ENCODE measurements around the gene PDLIM5.

The PDLIM5 gene

GRCh38 chr4:94566420-94566819 is 114.7 kb downstream of the PDLIM5 start:
- no peak for DNase-seq

DNA sequence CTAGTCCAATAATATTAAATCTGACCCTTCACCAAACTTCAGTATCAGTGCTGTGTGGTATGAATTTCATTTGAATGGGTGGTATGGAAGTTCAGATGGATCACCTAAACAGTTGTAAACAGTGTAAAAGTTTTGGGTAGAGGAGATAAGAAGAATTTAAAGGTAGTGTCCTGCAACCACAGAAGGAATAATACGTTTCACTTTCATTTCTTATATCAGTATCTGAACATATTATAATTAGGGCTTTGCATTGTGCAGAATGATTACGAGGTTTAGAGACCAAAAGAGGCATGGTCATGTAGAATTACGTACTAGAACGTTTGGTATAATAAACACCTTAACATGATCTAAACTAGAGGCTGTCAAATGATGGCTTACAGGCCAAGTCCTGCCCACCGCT is 116.1 kb downstream of the PDLIM5 start:
- DNase-seq: no peak

- no peak for DNase-seq
These were observed 118.8 kb downstream of the PDLIM5 start for GRCh38 chr4:94570558-94570957.

- no peak for DNase-seq
These were observed 119.6 kb downstream of the PDLIM5 start for GRCh38 chr4:94571298-94571697.

DNA sequence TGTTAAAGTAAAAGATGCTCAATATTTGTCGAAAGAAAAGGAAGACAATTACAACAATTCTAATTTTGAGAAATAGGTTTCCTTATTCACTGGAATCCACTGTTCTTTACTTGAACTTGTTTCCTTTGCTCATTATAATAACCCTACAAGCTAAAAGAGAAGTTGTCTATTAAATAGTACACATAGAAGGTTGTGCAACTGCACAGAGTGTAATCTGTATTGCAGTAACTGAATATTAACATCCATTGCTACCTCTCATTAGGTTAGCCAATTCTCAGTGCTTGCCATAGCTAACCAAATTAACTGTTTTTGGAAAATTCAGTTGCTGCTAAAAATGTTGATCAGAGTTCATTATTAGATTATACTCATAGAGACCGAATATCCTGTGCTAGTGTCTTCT is 120.0 kb downstream of the PDLIM5 start:
- DNase-seq: no peak

DNA sequence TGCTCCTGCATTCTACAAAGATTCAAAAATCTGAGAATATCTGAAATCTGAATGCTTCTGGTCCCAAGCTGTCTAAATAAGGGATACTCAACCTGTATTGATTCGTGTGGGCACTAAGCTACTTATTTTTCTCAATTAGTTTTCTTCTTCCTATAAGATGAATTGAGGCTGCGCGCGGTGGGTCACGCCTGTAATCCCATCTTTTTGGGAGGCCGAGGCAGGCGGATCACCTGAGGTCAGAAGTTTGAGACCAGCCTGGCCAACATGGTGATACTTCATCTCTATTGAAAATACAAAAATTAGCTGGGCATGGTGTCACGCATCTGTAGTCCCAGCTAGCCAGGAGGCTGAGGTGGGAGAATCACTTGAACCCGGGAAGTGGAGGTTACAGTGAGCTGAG is 122.3 kb downstream of the PDLIM5 start:
- no peak for DNase-seq

DNA sequence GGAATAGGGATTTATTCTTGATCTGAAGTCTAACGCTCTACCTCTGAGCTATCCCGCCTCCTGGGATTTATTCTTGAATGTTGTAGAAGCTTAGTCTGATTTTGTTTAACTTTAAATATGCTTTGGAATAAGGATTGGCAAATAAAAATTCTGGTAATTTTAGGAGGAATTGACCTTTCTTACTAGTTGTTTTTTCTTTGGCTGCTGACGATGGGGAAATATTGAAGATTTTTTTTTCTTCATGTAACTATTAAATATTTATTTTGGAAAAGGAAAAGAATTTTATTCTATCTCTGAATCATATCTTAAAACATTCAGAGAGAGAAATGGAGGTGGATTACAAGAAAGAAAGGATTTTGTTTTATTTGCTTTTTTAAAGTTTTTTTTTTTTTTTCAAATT is 122.9 kb downstream of the PDLIM5 start:
- DNase-seq: no peak

GRCh38 chr4:94575652-94576051 is 123.9 kb downstream of the PDLIM5 start:
- DNase-seq: no peak

GRCh38 chr4:94576210-94576609 is 124.5 kb downstream of the PDLIM5 start:
- DNase-seq: no peak

GRCh38 chr4:94577136-94577535 is 125.4 kb downstream of the PDLIM5 start:
- DNase-seq: no peak

- no peak for DNase-seq
These were observed 126.5 kb downstream of the PDLIM5 start for GRCh38 chr4:94578195-94578594.

- no peak for DNase-seq
These were observed 130.0 kb downstream of the PDLIM5 start for GRCh38 chr4:94581766-94582165.

DNA sequence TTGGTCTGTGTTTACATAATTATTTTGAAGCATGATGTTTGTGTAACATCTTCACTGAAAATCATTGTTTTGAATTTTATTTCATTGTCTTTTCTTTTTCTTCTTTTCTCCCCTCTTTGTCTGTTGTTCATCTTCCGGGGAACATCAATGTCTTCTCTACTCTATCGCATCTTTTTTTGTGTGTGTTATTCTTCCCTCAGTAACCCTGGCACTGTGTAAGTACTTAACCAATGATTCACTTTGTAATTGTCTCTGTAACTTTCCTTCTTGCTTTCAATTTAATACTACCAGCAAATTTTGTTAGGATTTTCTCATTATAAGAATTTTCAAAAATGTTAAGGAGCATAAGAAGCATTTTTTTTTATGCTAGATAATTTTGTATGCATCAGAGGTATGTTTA is 130.8 kb downstream of the PDLIM5 start:
- DNase-seq: no peak

- no peak for DNase-seq
These were observed 132.3 kb downstream of the PDLIM5 start for GRCh38 chr4:94583914-94584641.

GRCh38 chr4:94588896-94589693 is 137.4 kb downstream of the PDLIM5 start:
- no peak for DNase-seq

DNA sequence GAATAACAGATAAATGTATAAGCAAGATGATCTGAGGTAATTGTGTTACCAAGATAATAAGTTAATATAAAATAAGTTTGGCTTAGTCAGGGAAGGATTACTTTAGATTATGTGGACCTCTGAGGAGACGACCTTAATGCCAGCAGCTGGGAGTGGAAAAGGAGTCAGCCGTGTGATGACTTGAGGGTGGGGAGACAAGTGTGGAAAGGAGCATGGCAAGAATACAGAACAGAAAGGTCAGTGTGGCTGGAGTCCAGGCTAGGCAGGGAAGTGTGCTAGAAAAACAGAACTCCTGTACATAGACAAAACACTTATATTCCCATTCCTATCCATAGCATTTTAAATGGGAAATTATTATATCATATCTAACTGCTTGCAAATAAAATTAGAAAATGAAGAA is 138.8 kb downstream of the PDLIM5 start:
- DNase-seq: no peak

DNA sequence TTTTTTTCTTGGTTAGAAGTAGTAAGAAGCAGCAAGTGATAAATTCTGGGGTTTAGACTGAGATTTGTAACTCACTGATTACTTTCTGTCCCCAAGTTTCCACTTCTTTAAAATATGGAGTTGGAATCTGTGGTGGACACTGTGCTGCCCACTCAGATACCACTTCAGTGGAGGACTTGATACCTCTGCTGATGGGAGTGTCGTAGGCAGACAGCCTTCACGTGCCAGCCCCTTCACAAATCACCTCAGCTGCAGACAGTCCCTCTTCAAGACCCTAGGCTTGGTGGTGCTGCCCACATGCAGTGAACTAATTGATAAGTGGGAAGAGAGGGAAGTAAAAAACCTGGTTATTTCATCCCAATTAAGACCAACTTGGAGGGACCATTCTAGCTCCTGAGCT is 139.5 kb downstream of the PDLIM5 start:
- DNase-seq: no peak

DNA sequence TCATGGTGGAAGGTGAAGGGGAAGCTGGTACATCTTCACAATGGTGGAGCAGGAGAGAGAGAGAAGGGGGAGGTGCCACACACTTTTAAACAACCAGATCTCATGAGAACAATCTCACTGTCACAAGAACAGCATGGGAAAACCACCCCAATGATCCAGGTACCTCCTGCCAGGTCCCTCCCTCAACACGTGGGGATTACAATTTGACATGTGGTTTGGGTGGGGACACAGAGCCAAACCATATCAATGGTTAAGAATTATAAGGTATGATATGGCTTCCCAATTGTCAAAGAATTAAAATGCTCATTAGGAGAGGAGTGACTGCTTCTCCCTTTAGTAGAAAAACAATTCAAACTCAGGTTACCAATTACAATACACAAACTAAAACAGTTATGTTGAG is 143.3 kb downstream of the PDLIM5 start:
- no peak for DNase-seq

GRCh38 chr4:94595880-94596483 is 144.2 kb downstream of the PDLIM5 start:
- DNase-seq: no peak

DNA sequence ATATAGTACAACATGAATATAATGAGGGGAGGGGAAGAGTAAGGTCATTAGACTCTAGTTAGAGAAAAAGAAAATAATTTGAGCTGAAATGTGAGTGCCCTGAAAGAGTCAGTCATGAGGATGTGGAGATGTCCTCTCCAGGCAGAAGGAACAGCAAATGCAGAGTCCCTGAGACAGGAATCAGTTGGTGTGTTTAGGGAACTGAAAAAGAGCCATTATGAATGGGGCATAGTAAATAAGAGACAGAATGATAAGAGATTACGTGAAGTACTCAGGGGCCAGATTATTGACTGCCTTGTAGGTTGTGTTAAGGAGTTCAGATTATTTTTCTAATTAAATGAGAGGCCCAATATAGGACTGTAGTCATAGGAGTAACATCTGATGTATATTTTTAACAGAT is 147.0 kb downstream of the PDLIM5 start:
- no peak for DNase-seq

- DNase-seq: no peak
These were observed 151.5 kb downstream of the PDLIM5 start for GRCh38 chr4:94603170-94603747.

DNA sequence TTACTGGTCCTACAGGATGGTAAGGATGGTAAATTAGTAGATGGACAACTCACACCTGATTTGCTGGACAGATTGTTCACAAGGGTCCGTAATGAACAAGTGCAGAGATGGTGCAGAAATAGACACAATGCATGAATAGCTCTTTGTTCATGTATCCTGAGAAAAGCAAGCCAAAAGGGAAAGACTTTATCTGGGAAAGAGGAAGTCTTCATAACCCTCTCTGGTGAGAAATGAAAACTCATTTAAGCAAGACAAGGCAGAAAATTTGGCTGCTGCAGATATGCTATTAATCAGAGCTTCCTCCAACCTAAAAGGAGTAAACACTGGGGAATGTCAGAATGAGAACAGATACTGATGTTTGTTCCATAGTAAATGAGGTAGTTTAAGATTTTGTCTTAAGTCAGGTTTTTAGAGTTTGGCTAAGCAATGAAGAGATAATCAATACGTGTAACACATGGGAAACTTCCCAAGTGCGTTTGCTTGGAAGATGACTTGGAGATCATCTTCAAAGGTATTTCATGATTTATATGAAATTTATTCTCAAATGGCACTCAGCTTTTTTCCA is 153.6 kb downstream of the PDLIM5 start:
- no peak for DNase-seq

- no peak for DNase-seq
These were observed 158.4 kb downstream of the PDLIM5 start for GRCh38 chr4:94610145-94610544.
